Measurements from ENCODE around the gene THRAP3. TPM values are rescaled to one million over a fixed set of nuclear protein-coding genes. Genes with fewer than 3 reads are reported as not detected.

Gene THRAP3
- total and polyA plus RNA-seq, 2 of the 8 experiments (the other 6 are each of a cell fraction or from before 2014, with no cell fraction given): 40.2 to 183 TPM

DNA sequence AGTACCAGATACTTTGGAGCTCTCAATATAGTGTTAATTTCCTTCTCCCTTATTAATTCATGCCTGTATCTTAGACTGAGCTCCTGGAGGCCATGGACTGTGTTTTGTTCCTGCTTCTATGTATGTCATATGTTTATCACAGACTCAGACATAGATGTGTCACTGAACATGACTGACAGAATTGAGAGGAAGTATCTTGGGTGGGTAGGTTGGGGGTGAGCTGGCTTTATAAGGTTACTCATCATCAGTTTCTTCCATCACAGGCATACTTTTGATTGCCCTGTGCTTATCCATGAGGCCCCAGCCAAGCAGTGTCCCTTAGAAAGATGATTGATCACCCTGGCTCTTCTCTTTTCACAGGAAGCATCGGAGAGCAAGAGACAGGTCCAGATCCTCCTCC is 76.3 kb downstream of the THRAP3 start:
- ChIA-PET CTCF (ENCODE audit: partially characterized antibody) (interaction anchor here (0.6 to 10.4 kb wide), 29 partner anchors 10 to 205 kb away, joined by 3 to 68 read pairs (median 4); partner anchors contain the start of genes STK40 and TRAPPC3), POLR2A (ENCODE audit: partially characterized antibody) (interaction anchor here (0.8 kb wide), 2 partner anchors 12 to 92 kb away, joined by 3 read pairs; no protein-coding TSS in a partner anchor)
- DNase-seq (ENCODE audit: low read depth in 1 of 2, low spot score in 2 of 2) (no peak), FAIRE-seq (no peak)
- Histone ChIP-seq H3K14ac (ENCODE audit: insufficient read length) (no peak overlapping the region), H2BK5ac (ENCODE audit: low read depth, low read length) (no peak overlapping the region), H4K5ac (ENCODE audit: insufficient read length, low read depth, low read length) (no peak overlapping the region), H3K4me3 (ENCODE audit: extremely low read depth in 1 of 4, insufficient read depth in 2 of 4, low read depth in 3 of 4, low read length in 4 of 4) (no peak overlapping the region), H3K9me3 (ENCODE audit: insufficient read depth in 2 of 2, low read depth in 1 of 2, low read length in 1 of 2) (no peaks in the 10 kb centered on the region), H2AK5ac (ENCODE audit: low read depth, low read length) (no peak overlapping the region), H4K8ac (ENCODE audit: extremely low read depth, insufficient read depth, low read length) (no peak overlapping the region), H3K27me3 (replicated peaks in 1 of 4; ENCODE audit: control insufficient read depth in 3 of 4, extremely low read depth in 1 of 4, insufficient read depth in 3 of 4, low read length in 3 of 4) (no peaks in the 10 kb centered on the region), H3K36me3 (ENCODE audit: control insufficient read depth in 2 of 4, insufficient read depth in 4 of 4, low read length in 3 of 4) (peaks cover 27 to 73% (median 56%) of the 10 kb centered on the region in 4 experiments), H3K79me2 (ENCODE audit: control insufficient read depth in 1 of 2, insufficient read depth in 2 of 2, low read length in 2 of 2) (no peaks in the 10 kb centered on the region), H3K4ac (replicated peaks; ENCODE audit: insufficient read length, low read depth, low read length) (no peak overlapping the region), H3K4me2 (ENCODE audit: insufficient read depth in 1 of 2, low read depth in 2 of 2, low read length in 2 of 2) (no peak overlapping the region), H2BK12ac (ENCODE audit: low read depth, low read length) (no peak overlapping the region), H2BK20ac (ENCODE audit: low read length) (no peak overlapping the region), H4K20me1 (replicated peaks in 1 of 2; ENCODE audit: control insufficient read depth in 1 of 2, insufficient read depth in 2 of 2, low read length in 2 of 2) (peaks cover 0 to 8% of the 10 kb centered on the region in 2 experiments), H2AFZ (ENCODE audit: low read length) (no peak overlapping the region), H2BK120ac (replicated peaks; ENCODE audit: low read depth, low read length) (no peak overlapping the region), H3K9ac (replicated peaks in 1 of 4; ENCODE audit: extremely low read depth in 1 of 4, low read depth in 3 of 4, low read length in 3 of 4) (no peak overlapping the region), H3K18ac (ENCODE audit: extremely low read depth, low read length) (no peak overlapping the region), H2BK15ac (ENCODE audit: low read length) (no peak overlapping the region), H3K23ac (ENCODE audit: insufficient read length) (no peak overlapping the region), H3K27ac (ENCODE audit: low read depth, low read length) (no peak overlapping the region), H3K4me1 (replicated peaks in 1 of 4; ENCODE audit: control insufficient read depth in 3 of 4, insufficient read depth in 4 of 4, low read length in 3 of 4) (no peaks in the 10 kb centered on the region; a peak in 1 of 7 replicates), H4K91ac (replicated peaks; ENCODE audit: insufficient read length, low read length) (no peak overlapping the region), H3K23me2 (ENCODE audit: low read depth, low read length) (no peaks in the 10 kb centered on the region; the same call in 1 of the 2 replicates), H3K56ac (replicated peaks; ENCODE audit: insufficient read length, low read depth, low read length) (no peak overlapping the region), H3K79me1 (ENCODE audit: low read depth, low read length) (no peaks in the 10 kb centered on the region; the same call in 1 of the 2 replicates)
- 92% methylated on average over 1 of the region's 1 CpG; no CpG with 5 or more reads in 1 of the 2 experiments for WGBS, 2 experiments (ENCODE audit: extremely low coverage in 1 of 2, insufficient coverage in 1 of 2, insufficient read length in 1 of 2, insufficient replicate concordance in 2 of 2, low coverage in 1 of 2, low lambda C conversion rate in 2 of 2, missing lambda C conversion rate in 1 of 2)
- no peak for TF ChIP-seq ASH2L (IDR thresholded peaks at IDR 0.05; ENCODE audit: low read length)

Measured in H1 (cell line).